Endothelial cell of umbilical vein (primary cell): ENCODE results near the gene SIPA1.

Experiments used
- EZH2 ChIP-seq: IDR thresholded peaks from 2 replicates; pipeline ENCODE4 v1.6.1; 2012; ENCODE audit warnings: borderline replicate concordance, low read depth, mild to moderate bottlenecking, moderate library complexity, low read length, inconsistent platforms; ENCODE audit not compliant: severe bottlenecking
- JUN ChIP-seq: IDR thresholded peaks from 2 replicates; pipeline ENCODE4 v1.6.1; 2011; ENCODE audit warnings: borderline replicate concordance, low read depth; ENCODE audit not compliant: insufficient read length, insufficient read depth
- MYC ChIP-seq: IDR thresholded peaks from one replicate; pipeline ENCODE4 v1.6.1; 2011; ENCODE audit warnings: mild to moderate bottlenecking, low read depth, low read length
- POLR2A ChIP-seq: IDR thresholded peaks from 2 replicates; pipeline ENCODE4 v1.6.1; 2012; ENCODE audit warnings: low read depth, mild to moderate bottlenecking, control low read depth, low read length
- POLR2AphosphoS5 ChIP-seq: IDR thresholded peaks from 2 replicates; pipeline ENCODE4 v1.6.1; 2012; ENCODE audit warnings: low read depth, mild to moderate bottlenecking, control low read depth, low read length, moderate library complexity; ENCODE audit not compliant: insufficient read depth
- TF ChIP-seq, protein P1 (sequence below), 2 donors: IDR thresholded peaks; 1 replicate in 1 of 2; 2 replicates in 1 of 2; pipeline ENCODE4 v1.5.1; 2011; ENCODE audit warnings: low read length in 2 of 2, mild to moderate bottlenecking in 2 of 2, moderate library complexity in 2 of 2, control low read depth in 1 of 2, inconsistent platforms in 1 of 2, low read depth in 1 of 2; ENCODE audit not compliant: insufficient read depth in 1 of 2; ENCODE audit errors: extremely low read depth in 1 of 2
- TF ChIP-seq, protein P2 (sequence below): IDR thresholded peaks from 2 replicates; pipeline ENCODE4 v1.6.1; 2011; ENCODE audit not compliant: insufficient read depth, insufficient read length

DNA sequence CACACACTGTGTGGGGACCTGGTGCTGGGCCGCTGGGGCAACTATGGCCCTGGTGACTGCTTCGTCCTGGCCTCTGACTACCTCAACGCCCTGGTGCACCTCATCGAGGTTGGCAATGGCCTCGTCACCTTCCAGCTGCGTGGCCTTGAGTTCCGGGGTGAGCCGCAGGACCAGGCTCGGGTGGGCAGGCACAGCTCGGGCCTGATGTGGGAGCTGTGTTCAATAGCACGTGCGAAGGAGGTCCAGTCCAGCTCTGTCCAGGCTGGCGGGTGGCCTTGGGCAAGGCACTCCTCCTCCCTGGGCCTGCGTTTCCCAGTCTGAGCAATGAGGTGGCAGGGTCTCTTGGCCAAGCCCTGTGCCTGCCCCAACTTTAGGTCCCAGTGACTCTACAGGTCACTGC, 8.3 kb upstream of the SIPA1 start:
- TF ChIP-seq, protein P1, sequence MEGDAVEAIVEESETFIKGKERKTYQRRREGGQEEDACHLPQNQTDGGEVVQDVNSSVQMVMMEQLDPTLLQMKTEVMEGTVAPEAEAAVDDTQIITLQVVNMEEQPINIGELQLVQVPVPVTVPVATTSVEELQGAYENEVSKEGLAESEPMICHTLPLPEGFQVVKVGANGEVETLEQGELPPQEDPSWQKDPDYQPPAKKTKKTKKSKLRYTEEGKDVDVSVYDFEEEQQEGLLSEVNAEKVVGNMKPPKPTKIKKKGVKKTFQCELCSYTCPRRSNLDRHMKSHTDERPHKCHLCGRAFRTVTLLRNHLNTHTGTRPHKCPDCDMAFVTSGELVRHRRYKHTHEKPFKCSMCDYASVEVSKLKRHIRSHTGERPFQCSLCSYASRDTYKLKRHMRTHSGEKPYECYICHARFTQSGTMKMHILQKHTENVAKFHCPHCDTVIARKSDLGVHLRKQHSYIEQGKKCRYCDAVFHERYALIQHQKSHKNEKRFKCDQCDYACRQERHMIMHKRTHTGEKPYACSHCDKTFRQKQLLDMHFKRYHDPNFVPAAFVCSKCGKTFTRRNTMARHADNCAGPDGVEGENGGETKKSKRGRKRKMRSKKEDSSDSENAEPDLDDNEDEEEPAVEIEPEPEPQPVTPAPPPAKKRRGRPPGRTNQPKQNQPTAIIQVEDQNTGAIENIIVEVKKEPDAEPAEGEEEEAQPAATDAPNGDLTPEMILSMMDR (IDR thresholded peaks at IDR 0.05; ENCODE audit: extremely low read depth in 1 of 2, insufficient read depth in 1 of 2, low read depth in 1 of 2, low read length in 2 of 2) = no peak
- TF ChIP-seq JUN (no peak), POLR2A (no peak), POLR2AphosphoS5 (no peak), MYC (no peak), EZH2 (no peak)
- TF ChIP-seq, protein P2, sequence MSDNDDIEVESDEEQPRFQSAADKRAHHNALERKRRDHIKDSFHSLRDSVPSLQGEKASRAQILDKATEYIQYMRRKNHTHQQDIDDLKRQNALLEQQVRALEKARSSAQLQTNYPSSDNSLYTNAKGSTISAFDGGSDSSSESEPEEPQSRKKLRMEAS = no peak
